ENCODE data around the gene SRSF2. TPM values are rescaled to one million over a fixed set of nuclear protein-coding genes. Genes with fewer than 3 reads are reported as not detected.

Gene SRSF2
- total and polyA plus RNA-seq, 11 donors: 67.0 to 155 (median 79.5) TPM

DNA sequence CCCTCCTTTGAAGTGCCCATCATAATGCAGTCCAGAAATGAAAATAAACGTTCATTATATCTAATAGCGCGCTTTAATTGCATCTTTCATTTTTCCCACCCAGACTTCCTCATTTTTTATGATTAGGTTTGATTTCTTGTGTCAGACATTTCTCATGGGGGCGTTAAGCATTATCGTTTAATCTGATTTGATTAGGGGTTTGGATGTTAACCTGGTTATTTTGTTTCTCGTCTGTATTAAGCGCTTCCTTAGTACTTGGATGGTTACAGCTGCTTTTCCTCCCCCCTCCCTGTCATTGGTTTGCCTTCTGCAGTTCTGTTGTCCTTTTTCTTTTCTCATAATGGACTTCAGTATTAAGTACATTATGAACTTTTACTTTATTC, 1.3 kb upstream of the SRSF2 start:
- TF ChIP-seq POLR2A (IDR thresholded peaks at IDR 0.05): no peak
- TF ChIP-seq, protein P1, sequence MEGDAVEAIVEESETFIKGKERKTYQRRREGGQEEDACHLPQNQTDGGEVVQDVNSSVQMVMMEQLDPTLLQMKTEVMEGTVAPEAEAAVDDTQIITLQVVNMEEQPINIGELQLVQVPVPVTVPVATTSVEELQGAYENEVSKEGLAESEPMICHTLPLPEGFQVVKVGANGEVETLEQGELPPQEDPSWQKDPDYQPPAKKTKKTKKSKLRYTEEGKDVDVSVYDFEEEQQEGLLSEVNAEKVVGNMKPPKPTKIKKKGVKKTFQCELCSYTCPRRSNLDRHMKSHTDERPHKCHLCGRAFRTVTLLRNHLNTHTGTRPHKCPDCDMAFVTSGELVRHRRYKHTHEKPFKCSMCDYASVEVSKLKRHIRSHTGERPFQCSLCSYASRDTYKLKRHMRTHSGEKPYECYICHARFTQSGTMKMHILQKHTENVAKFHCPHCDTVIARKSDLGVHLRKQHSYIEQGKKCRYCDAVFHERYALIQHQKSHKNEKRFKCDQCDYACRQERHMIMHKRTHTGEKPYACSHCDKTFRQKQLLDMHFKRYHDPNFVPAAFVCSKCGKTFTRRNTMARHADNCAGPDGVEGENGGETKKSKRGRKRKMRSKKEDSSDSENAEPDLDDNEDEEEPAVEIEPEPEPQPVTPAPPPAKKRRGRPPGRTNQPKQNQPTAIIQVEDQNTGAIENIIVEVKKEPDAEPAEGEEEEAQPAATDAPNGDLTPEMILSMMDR (IDR thresholded peaks at IDR 0.05): no peak
- H3K4me1 ChIP-seq: peaks cover 2 to 66% (median 40%) of the 10 kb centered on the region in 12 donors
- DNase-seq: no peak
- no peak for ATAC-seq
- H3K27me3 ChIP-seq: no peaks in the 10 kb centered on the region
- no peaks in the 10 kb centered on the region for H3K9me3 ChIP-seq
- intact Hi-C loops (cut with DNase I): loop anchor here in 1 of 10 donors (10.0 kb wide), 1 partner anchor 54 kb away; no protein-coding TSS in a partner anchor
- H3K4me3 ChIP-seq: peak overlapping the region; percentile 45 to 100 (median 94)
- H3K36me3 ChIP-seq: peaks cover 0 to 55% (median 49%) of the 10 kb centered on the region in 9 donors
- H3K27ac ChIP-seq: peak overlapping the region; percentile 97 to 100 (median 99)
- 1 to 4% (median 4%) methylated on average over 7 of the region's 7 CpGs for WGBS, 4 donors

DNA sequence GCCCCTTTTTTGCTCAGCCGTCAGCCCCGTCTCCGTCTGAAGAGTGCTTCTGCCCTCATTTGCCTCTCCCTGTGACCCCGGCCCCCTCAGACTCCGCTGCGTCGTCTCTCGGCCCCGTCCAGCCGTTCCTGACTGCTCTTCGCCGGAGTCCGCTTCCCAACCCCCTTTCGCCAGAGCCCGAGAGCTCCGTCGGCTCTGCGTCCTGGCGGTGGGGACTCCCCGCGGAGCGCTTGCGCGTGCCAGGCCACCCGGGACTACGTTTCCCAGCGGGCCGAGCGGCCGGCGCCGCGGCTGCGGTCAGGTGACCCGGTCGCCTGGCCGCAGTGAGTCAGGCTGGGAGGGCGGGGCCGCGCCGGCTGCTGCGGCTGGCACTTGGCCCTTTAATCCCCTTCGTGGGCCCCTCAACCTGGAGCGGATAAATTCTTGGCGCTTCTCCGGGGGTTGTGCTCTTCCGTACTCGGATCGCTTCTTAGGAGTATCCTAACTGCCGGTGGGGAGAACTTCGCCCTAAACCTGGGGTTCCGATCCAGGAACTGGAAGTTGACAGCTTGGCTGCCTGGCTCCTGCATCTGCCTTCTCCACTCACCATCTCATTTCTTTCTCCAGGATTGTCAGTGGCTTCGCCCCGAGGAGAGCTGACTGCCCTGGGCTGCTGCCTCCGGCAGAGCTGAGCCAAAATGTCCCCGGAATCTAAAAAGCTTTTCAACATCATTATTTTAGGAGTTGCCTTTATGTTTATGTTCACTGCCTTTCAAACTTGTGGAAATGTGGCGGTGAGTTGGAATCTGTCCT, 741 bp upstream of the SRSF2 start, which contains the start of gene MFSD11:
TSS of gene MFSD11 (plus strand) at position 444 of the 792 bp plus-strand sequence. CDS start at position 678, 234 bp downstream.
- Histone ChIP-seq H3K4me3 (peak within 1 kb of the TSS; percentile 71 to 100 (median 94)), H3K36me3 (peaks cover 0 to 55% (median 49%) of the 10 kb centered on the region in 9 donors), H3K27me3 (no peaks in the 10 kb centered on the region), H3K4me1 (peaks cover 5 to 72% (median 45%) of the 10 kb centered on the region in 12 donors), H3K27ac (peak within 1 kb of the TSS; percentile 97 to 100 (median 99)), H3K9me3 (no peaks in the 10 kb centered on the region)
- WGBS, 4 donors: 0 to 1% (median 0%) methylated on average over 50 to 57 of the region's 57 CpGs
- peak in 1 of 2 donors; percentile 76 for TF ChIP-seq POLR2A (IDR thresholded peaks at IDR 0.05)
- TF ChIP-seq, protein P1 (IDR thresholded peaks at IDR 0.05): peak in 1 of 12 donors; percentile 5
- intact Hi-C loops (cut with DNase I): loop anchor here in 2 of 10 donors (1.0 to 10.0 kb wide), 2 partner anchors 12 to 53 kb away; partner anchors contain the start of genes JMJD6 (in 1 of the 2) and METTL23 (in 1 of the 2)
- DNase-seq (peak; percentile 93 to 96 (median 94)), ATAC-seq (peak; percentile 70 to 86 (median 84))

DNA sequence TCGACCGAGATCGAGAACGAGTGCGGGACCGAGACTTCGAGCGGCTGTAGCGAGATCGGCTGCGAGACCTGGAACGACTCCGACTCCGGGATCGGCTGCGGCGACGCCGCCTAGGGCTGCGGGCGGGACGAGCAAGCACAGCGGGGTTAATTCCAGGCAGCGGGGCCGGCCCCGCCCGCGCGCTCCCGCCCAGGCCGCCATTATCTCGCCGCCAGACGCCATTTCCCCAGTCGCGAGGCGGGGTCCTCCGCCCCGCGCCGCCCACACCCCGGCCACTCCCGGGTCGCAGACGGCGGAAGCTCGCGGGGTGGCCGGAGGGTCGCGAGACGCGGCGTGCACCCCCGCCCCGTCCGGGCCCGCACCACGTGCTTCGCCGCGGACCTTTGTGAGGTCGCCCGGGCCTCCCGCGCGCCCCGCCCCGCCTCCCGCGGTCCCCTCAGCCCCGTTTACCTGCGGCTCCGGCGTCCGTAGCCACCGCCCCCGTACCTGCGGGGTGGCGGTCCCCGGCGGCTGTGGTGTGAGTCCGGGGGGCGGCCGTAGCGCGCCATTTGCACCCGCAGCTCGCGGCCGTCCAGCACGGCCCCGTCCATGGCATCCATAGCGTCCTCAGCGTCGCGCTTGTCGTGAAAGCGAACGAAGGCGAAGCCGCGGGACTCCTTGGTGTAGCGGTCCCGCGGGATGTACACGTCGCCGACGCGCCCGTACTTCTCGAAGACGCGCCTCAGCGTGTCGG, 616 bp downstream of the SRSF2 start:
- Histone ChIP-seq H3K4me1 (peaks cover 5 to 78% (median 49%) of the 10 kb centered on the region in 12 donors), H3K27me3 (no peaks in the 10 kb centered on the region), H3K9me3 (no peaks in the 10 kb centered on the region), H3K36me3 (peaks cover 0 to 55% (median 49%) of the 10 kb centered on the region in 9 donors), H3K4me3 (peak overlapping the region; percentile 71 to 100 (median 94)), H3K27ac (peak overlapping the region; percentile 97 to 100 (median 99))
- peak; percentile 17 to 65 (median 44) for ATAC-seq
- peak in 1 of 2 donors; percentile 54 for TF ChIP-seq POLR2A (IDR thresholded peaks at IDR 0.05)
- TF ChIP-seq, protein P1 (IDR thresholded peaks at IDR 0.05): peak in 7 of 12 donors; percentile 15 to 49 (median 21)
- WGBS, 4 donors: 0 to 1% (median 0%) methylated on average over 38 to 117 of the region's 117 CpGs
- intact Hi-C loops (cut with DNase I): loop anchor here in 2 of 10 donors (1.0 to 10.0 kb wide), 2 partner anchors 10 to 52 kb away; partner anchors contain the start of genes JMJD6 (in 1 of the 2) and METTL23 (in 1 of the 2)
- peak; percentile 84 to 90 (median 86) for DNase-seq
